Astrocyte (in vitro differentiated cells and primary cell): ENCODE measurements around the gene MBD5. TPM values are rescaled to one million over a fixed set of nuclear protein-coding genes. Genes with fewer than 3 reads are reported as not detected.

Experiments used
- DNase-seq: peaks from one replicate; pipeline ENCODE4 v3.0.0-alpha.2; 2010; ENCODE audit warnings: low read depth
- FAIRE-seq: peaks from 2 replicates; lab custom pipeline; 2011; peaks lifted over from hg19 to GRCh38; lab: Jason Lieb, UNC
- H2AFZ ChIP-seq: 2 replicates; pipeline ENCODE4 v1.6.0; 2012; ENCODE audit warnings: low read depth, low read length, inconsistent platforms
- H3K27ac ChIP-seq: 2 replicates; pipeline ENCODE4 v1.5.1; 2011; ENCODE audit warnings: low read depth, low read length, inconsistent platforms
- H3K27me3 ChIP-seq: 2 replicates; pipeline ENCODE4 v1.6.0; 2011; ENCODE audit warnings: low read length, inconsistent platforms; ENCODE audit not compliant: insufficient read depth
- H3K36me3 ChIP-seq: 2 replicates; pipeline ENCODE4 v1.5.1; 2011; ENCODE audit warnings: low read length, inconsistent platforms; ENCODE audit not compliant: insufficient read depth
- H3K4me1 ChIP-seq: 2 replicates; pipeline ENCODE4 v1.5.1; 2011; ENCODE audit warnings: low read length, inconsistent platforms; ENCODE audit not compliant: insufficient read depth
- H3K4me2 ChIP-seq: 2 replicates; pipeline ENCODE4 v1.6.0; 2012; ENCODE audit warnings: low read length, inconsistent platforms
- H3K4me3 ChIP-seq: 2 replicates; pipeline ENCODE4 v1.5.1; 2011; ENCODE audit warnings: low read depth, mild to moderate bottlenecking, low read length, inconsistent platforms; ENCODE audit not compliant: insufficient read depth
- H3K79me2 ChIP-seq: 2 replicates; pipeline ENCODE4 v1.6.0; 2012; ENCODE audit warnings: mild to moderate bottlenecking, low read length, inconsistent platforms; ENCODE audit not compliant: insufficient read depth
- H3K9ac ChIP-seq: 2 replicates; pipeline ENCODE4 v1.6.0; 2012; ENCODE audit warnings: mild to moderate bottlenecking, low read length, inconsistent platforms
- H3K9me3 ChIP-seq: 2 replicates; pipeline ENCODE4 v1.5.1; 2012; ENCODE audit warnings: low read depth, mild to moderate bottlenecking, low read length, inconsistent platforms; ENCODE audit not compliant: insufficient read depth
- H4K20me1 ChIP-seq: 2 replicates; pipeline ENCODE4 v1.6.0; 2012; ENCODE audit warnings: low read length, inconsistent platforms; ENCODE audit not compliant: insufficient read depth
- H3K27ac Mint-ChIP-seq: one replicate; pipeline ENCODE4 v1.8.0; 2021; ENCODE audit warnings: mild to moderate bottlenecking, mixed read lengths; ENCODE audit not compliant: unreplicated experiment
- H3K27me3 Mint-ChIP-seq: one replicate; pipeline ENCODE4 v1.8.0; 2021; ENCODE audit warnings: low read depth, mixed read lengths; ENCODE audit not compliant: unreplicated experiment
- H3K36me3 Mint-ChIP-seq: one replicate; pipeline ENCODE4 v1.8.0; 2021; ENCODE audit warnings: low read depth, mixed read lengths; ENCODE audit not compliant: unreplicated experiment
- H3K4me1 Mint-ChIP-seq: one replicate; pipeline ENCODE4 v1.8.0; 2021; ENCODE audit warnings: low read depth, mixed read lengths; ENCODE audit not compliant: unreplicated experiment
- H3K4me3 Mint-ChIP-seq: one replicate; pipeline ENCODE4 v1.8.0; 2021; ENCODE audit warnings: mild to moderate bottlenecking, moderate library complexity, mixed read lengths; ENCODE audit not compliant: unreplicated experiment
- H3K9me3 Mint-ChIP-seq: one replicate; pipeline ENCODE4 v1.8.0; 2021; ENCODE audit warnings: mild to moderate bottlenecking, mixed read lengths; ENCODE audit not compliant: unreplicated experiment
- CTCF ChIP-seq: IDR thresholded peaks from 2 replicates; pipeline ENCODE4 v1.5.1; 2011; ENCODE audit warnings: low read depth, mild to moderate bottlenecking, inconsistent platforms, low read length, moderate library complexity; ENCODE audit not compliant: insufficient read depth
- EZH2 ChIP-seq: IDR thresholded peaks from 2 replicates; pipeline ENCODE4 v1.6.1; 2012; ENCODE audit warnings: mild to moderate bottlenecking, low read length, inconsistent platforms; ENCODE audit not compliant: insufficient read depth
- total RNA-seq: library from RNA; stranded (reverse); gene quantifications from 2 replicates; pipeline ENCODE4 v1.2.1, GENCODE V29; 2021

MBD5 gene
- total RNA-seq, 1 donor from 2014 or later = 53.6 TPM

- Mint-ChIP-seq H3K36me3 (no peaks in the 10 kb centered on the region), H3K27me3 (no peaks in the 10 kb centered on the region), H3K27ac (no peak overlapping the region), H3K9me3 (no peaks in the 10 kb centered on the region), H3K4me3 (no peak overlapping the region), H3K4me1 (peaks cover 5% of the 10 kb centered on the region)
- Histone ChIP-seq H2AFZ (no peak overlapping the region), H3K9ac (no peak overlapping the region), H3K27me3 (no peaks in the 10 kb centered on the region), H3K4me1 (no peaks in the 10 kb centered on the region), H3K27ac (no peak overlapping the region), H3K4me3 (no peak overlapping the region), H3K9me3 (no peaks in the 10 kb centered on the region), H4K20me1 (peaks cover 11% of the 10 kb centered on the region), H3K36me3 (no peaks in the 10 kb centered on the region), H3K79me2 (no peaks in the 10 kb centered on the region), H3K4me2 (no peak overlapping the region)
- TF ChIP-seq EZH2 = no peak
- TF ChIP-seq CTCF = no peak
- no peak for DNase-seq
- FAIRE-seq = no peak
These were observed 145.1 kb downstream of the MBD5 start for GRCh38 chr2:148165975-148166374.

GRCh38 chr2:148167241-148167766 is 146.4 kb downstream of the MBD5 start:
- FAIRE-seq = no peak

More at GRCh38 chr2:148167241-148167766, 146.4 kb downstream of the MBD5 start:
- no peak overlapping the region for H3K9ac ChIP-seq
- no peaks in the 10 kb centered on the region for H3K79me2 ChIP-seq
- TF ChIP-seq CTCF (no peak), EZH2 (no peak)
- H3K27ac Mint-ChIP-seq = no peak overlapping the region
- H3K9me3 ChIP-seq = no peaks in the 10 kb centered on the region
- no peaks in the 10 kb centered on the region for H3K36me3 ChIP-seq
- no peak overlapping the region for H3K4me3 Mint-ChIP-seq
- H3K27me3 ChIP-seq = no peaks in the 10 kb centered on the region
- H3K4me1 Mint-ChIP-seq = peaks cover 5% of the 10 kb centered on the region
- peak; percentile 27 for DNase-seq
- no peaks in the 10 kb centered on the region for H3K4me1 ChIP-seq
- H4K20me1 ChIP-seq = peaks cover 11% of the 10 kb centered on the region
- H3K36me3 Mint-ChIP-seq = peaks cover 3% of the 10 kb centered on the region
- H3K9me3 Mint-ChIP-seq = no peaks in the 10 kb centered on the region
- H2AFZ ChIP-seq = no peak overlapping the region
- no peak overlapping the region for H3K4me2 ChIP-seq
- no peak overlapping the region for H3K27ac ChIP-seq
- no peak overlapping the region for H3K4me3 ChIP-seq
- H3K27me3 Mint-ChIP-seq = no peaks in the 10 kb centered on the region
